OCI-LY7 (cell line): ENCODE data around the gene DNM3. TPM values are rescaled to one million over a fixed set of nuclear protein-coding genes. Genes with fewer than 3 reads are reported as not detected.
"Not testable (repeated sequence)": the region's sequence is repeated elsewhere in the genome, so short reads cannot be mapped to it uniquely, and the experiment has no call there.

Experiments used
- BruUV-seq: library from RNA; stranded (reverse); fragments of 400-500 nt; replicated peaks from 2 replicates; lab custom pipeline; 2021; lab: Mats Ljungman, UMichigan
- CTCF ChIA-PET: fragments of 300-600 bp; sonication (Branson Sonifier 250); formaldehyde crosslinking; loops from one replicate; lab custom pipeline; 2022; ENCODE audit warnings: antibody characterized with exemption; ENCODE audit not compliant: unreplicated experiment; lab: Charles Lee
- POLR2A ChIA-PET: fragments of 300-600 bp; sonication (Branson Sonifier 250); formaldehyde crosslinking; loops from one replicate; lab custom pipeline; 2022; ENCODE audit warnings: antibody characterized with exemption; lab: Charles Lee
- DNase-seq: peaks from one replicate; pipeline ENCODE4 v3.0.0-alpha.2; 2015; ENCODE audit warnings: low spot score
- H2AFZ ChIP-seq: fragments of 200-600 bp; sonication (generic), shearing (Covaris generic); 2 replicates; pipeline ENCODE4 v1.6.1; 2014; ENCODE audit warnings: mild to moderate bottlenecking, antibody characterized with exemption, low read length, moderate library complexity
- H3K27ac ChIP-seq: fragments of 200-600 bp; sonication (generic); 2 replicates; pipeline ENCODE4 v1.5.1; 2014; ENCODE audit warnings: mixed run types, low read depth, mild to moderate bottlenecking, moderate library complexity, low read length, inconsistent platforms; ENCODE audit not compliant: poor library complexity, severe bottlenecking
- H3K36me3 ChIP-seq: fragments of 200-600 bp; sonication (generic); 2 replicates; pipeline ENCODE4 v1.6.1; 2014; ENCODE audit warnings: mild to moderate bottlenecking, antibody characterized with exemption, low read length, moderate library complexity, mixed read lengths; ENCODE audit not compliant: insufficient read depth
- H3K4me1 ChIP-seq: fragments of 200-600 bp; sonication (generic); 2 replicates; pipeline ENCODE4 v1.5.1; 2014; ENCODE audit warnings: mild to moderate bottlenecking, low read length; ENCODE audit not compliant: insufficient read depth, poor library complexity, severe bottlenecking
- H3K4me2 ChIP-seq: fragments of 200-600 bp; sonication (generic); 2 replicates; pipeline ENCODE4 v1.6.1; 2014; ENCODE audit warnings: mild to moderate bottlenecking, low read length
- H3K4me3 ChIP-seq: fragments of 200-600 bp; sonication (generic); 2 replicates; pipeline ENCODE4 v1.5.1; 2014; ENCODE audit warnings: mild to moderate bottlenecking, low read depth, low read length; ENCODE audit not compliant: poor library complexity, severe bottlenecking
- H3K79me2 ChIP-seq: fragments of 200-600 bp; sonication (generic); 2 replicates; pipeline ENCODE4 v1.6.1; 2016; ENCODE audit warnings: low read depth, mild to moderate bottlenecking, low read length, moderate library complexity, mixed read lengths; ENCODE audit not compliant: insufficient read depth
- H3K9me2 ChIP-seq: fragments of 200-600 bp; sonication (generic); 2 replicates; pipeline ENCODE4 v1.6.1; 2016; ENCODE audit warnings: mild to moderate bottlenecking, low read length, mixed read lengths; ENCODE audit not compliant: insufficient read depth
- H3K9me3 ChIP-seq: fragments of 200-600 bp; sonication (generic); 2 replicates; pipeline ENCODE4 v1.6.1; 2014; ENCODE audit warnings: mild to moderate bottlenecking, mixed run types, low read length, mixed read lengths
- H4K20me1 ChIP-seq: fragments of 200-600 bp; sonication (generic); 2 replicates; pipeline ENCODE4 v1.6.1; 2014; ENCODE audit warnings: mild to moderate bottlenecking, antibody characterized with exemption, low read length, moderate library complexity, mixed read lengths; ENCODE audit not compliant: insufficient read depth
- CTCF ChIP-seq: fragments of 200-600 bp; sonication (generic); conservative IDR thresholded peaks from 2 replicates; pipeline ENCODE4 v1.5.1; 2014; ENCODE audit warnings: mild to moderate bottlenecking, antibody characterized with exemption, low read length, moderate library complexity, mixed read lengths
- EZH2phosphoT487 ChIP-seq: fragments of 200-600 bp; sonication (generic); IDR thresholded peaks from 2 replicates; pipeline ENCODE4 v1.6.1; 2018; ENCODE audit warnings: low read depth, borderline replicate concordance, mild to moderate bottlenecking, mixed run types, antibody characterized with exemption, low read length, moderate library complexity, mixed read lengths
- intact Hi-C: fragments of 100-400 bp; cut with micrococcal nuclease; formaldehyde crosslinking; loops from one replicate; pipeline ENCODE4 v1.10.0; 2022; ENCODE audit not compliant: unreplicated experiment
- total RNA-seq, 2 experiments: library from RNA; depleted of rRNA in 1 of 2; stranded (reverse); fragments of >200 nt in 1 of 2; shearing (Covaris generic) in 1 of 2; gene quantifications; 2 replicates each; pipeline ENCODE4 v1.2.3, GENCODE V29; 2014 to 2022

DNM3 gene
- total RNA-seq, 2 experiments from 2014 or later, result 0.47 to 0.61 TPM

DNA sequence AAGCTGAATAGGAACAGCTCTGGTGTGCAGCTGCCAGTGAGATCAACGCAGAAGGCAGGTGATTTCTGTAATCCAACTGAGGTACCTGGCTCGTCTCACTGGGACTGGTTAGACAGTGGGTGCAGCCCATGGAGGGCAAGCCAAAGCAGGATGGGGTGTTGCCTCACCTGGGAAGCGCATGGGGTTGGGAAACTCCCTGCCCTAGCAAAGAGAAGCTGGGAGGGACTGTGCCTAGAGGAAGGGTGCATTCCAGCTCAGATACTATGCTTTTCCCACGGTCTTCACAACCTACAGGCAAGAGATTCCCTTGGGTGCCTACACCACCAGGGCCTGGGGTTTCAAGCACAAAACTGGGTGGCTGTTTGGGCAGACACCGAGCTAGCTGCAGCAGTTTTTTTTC lies 183.2 kb downstream of the DNM3 start:
- Histone ChIP-seq H4K20me1 (no peaks in the 10 kb centered on the region; the same call in 1 of the 2 replicates), H3K4me1 (no peaks in the 10 kb centered on the region), H3K9me2 (no peaks in the 10 kb centered on the region; the same call in 1 of the 2 replicates), H3K36me3 (no peaks in the 10 kb centered on the region), H3K4me2 (no peak overlapping the region), H2AFZ (no peak overlapping the region), H3K79me2 (no peaks in the 10 kb centered on the region), H3K9me3 (no peaks in the 10 kb centered on the region), H3K27ac (no peak overlapping the region), H3K4me3 (no peak overlapping the region)
- ChIA-PET CTCF (no interaction called here), POLR2A (no interaction called here)
- intact Hi-C loops, result no loop called here
- DNase-seq, result no peak
- BruUV-seq, result no TSS peak
- TF ChIP-seq EZH2phosphoT487, result no peak
- no peak for TF ChIP-seq CTCF

DNA sequence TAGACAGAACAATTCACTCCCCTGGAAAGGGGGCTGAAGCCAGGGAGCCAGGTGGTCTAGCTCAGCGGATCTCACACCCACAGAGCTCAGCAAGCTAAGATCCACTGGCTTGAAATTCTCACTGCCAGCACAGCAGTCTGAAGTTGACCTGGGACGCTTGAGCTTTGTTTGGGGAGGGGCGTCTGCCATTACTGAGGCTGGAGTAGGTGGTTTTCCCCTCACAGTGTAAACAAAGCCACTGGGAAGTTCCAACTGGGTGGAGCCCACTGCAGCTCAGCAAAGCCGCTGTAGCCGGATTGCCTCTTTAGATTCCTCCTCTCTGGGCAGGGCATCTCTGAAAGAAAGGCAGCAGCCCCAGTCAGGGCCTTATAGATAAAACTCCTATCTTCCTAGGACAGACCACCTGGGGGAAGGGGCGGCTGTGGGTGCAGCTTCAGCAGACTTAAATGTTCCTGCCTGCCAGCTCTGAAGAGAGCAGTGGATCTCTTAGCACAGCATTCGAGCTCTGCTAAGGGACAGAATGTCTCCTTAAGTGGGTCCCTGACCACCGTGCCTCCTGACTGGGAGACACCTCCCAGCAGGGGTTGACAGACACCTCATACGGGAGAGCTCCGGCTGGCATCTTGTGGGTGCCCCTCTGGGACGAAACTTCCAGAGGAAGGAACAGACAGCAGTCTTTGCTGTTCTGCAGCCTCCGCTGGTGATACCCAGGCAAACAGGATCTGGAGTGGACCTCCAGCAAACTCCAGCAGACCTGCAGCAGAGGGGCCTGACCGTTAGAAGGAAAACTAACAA lies 183.8 kb downstream of the DNM3 start:
- H3K4me1 ChIP-seq, DNase-seq, POLR2A ChIA-PET, H3K79me2 ChIP-seq, CTCF ChIA-PET, H3K27ac ChIP-seq, intact Hi-C loops, H3K4me3 ChIP-seq, H4K20me1 ChIP-seq, H3K4me2 ChIP-seq, H3K9me2 ChIP-seq, H2AFZ ChIP-seq, H3K36me3 ChIP-seq, H3K9me3 ChIP-seq, BruUV-seq: not testable (repeated sequence)

GRCh38 chr1:172040466-172040865 lies 199.2 kb downstream of the DNM3 start:
- CTCF ChIA-PET, result no interaction called here

More at GRCh38 chr1:172040466-172040865, 199.2 kb downstream of the DNM3 start:
- TF ChIP-seq EZH2phosphoT487, result no peak
- no peak for TF ChIP-seq CTCF
- POLR2A ChIA-PET, result interaction anchor here (0.7 to 1.2 kb wide), 2 partner anchors 8 to 1655 kb away, joined by 3 to 4 read pairs; no protein-coding TSS in a partner anchor
- no TSS peak for BruUV-seq
- H3K36me3 ChIP-seq, result no peaks in the 10 kb centered on the region
- H3K4me2 ChIP-seq, result no peak overlapping the region
- DNase-seq, result no peak
- H3K9me3 ChIP-seq, result no peaks in the 10 kb centered on the region
- H2AFZ ChIP-seq, result no peak overlapping the region
- no peaks in the 10 kb centered on the region for H4K20me1 ChIP-seq
- no peaks in the 10 kb centered on the region for H3K4me1 ChIP-seq
- no peak overlapping the region for H3K27ac ChIP-seq
- no peak overlapping the region for H3K4me3 ChIP-seq
- intact Hi-C loops, result no loop called here
- no peaks in the 10 kb centered on the region for H3K79me2 ChIP-seq
- H3K9me2 ChIP-seq, result no peaks in the 10 kb centered on the region
